HCT116 (cell line): ENCODE measurements around the gene SRPK3. TPM values are rescaled to one million over a fixed set of nuclear protein-coding genes. Genes with fewer than 3 reads are reported as not detected.

Source experiments
- ATAC-seq: fragments of 200-7000 bp; cut with Tn5 transposase; 2 replicates; pipeline ENCODE4 v1.9.1; 2020; ENCODE audit warnings: mild to moderate bottlenecking, moderate library complexity
- BruUV-seq: library from RNA; stranded (reverse); fragments of 400-500 nt; replicated peaks from 2 replicates; lab custom pipeline; 2021; lab: Mats Ljungman, UMichigan
- CTCF ChIA-PET: fragments of 300-600 bp; sonication (Branson Sonifier 250); formaldehyde crosslinking; loops from one replicate; lab custom pipeline; 2021; ENCODE audit warnings: antibody characterized with exemption; lab: Charles Lee
- POLR2A ChIA-PET: fragments of 300-600, 350-600 bp; sonication (Branson Sonifier 250); formaldehyde crosslinking; loops from one replicate; lab custom pipeline; 2021; ENCODE audit warnings: antibody characterized with exemption; lab: Charles Lee
- RAD21 ChIA-PET, 2 experiments: fragments of 300-600 bp; sonication (Branson Sonifier 250); formaldehyde crosslinking; loops; one replicate each; lab custom pipeline; 2023; ENCODE audit warnings: low total read pairs in 2 of 2; ENCODE audit not compliant: uncharacterized antibody in 2 of 2, unreplicated experiment in 2 of 2, low non-redundant PET in 1 of 2; lab: Charles Lee
- DNase-seq: peaks from one replicate; pipeline ENCODE4 v3.0.0-alpha.2; 2010; ENCODE audit warnings: low read depth, low spot score
- H2AFZ ChIP-seq: fragments of 200-600 bp; shearing (Covaris generic), sonication (generic); 2 replicates; pipeline ENCODE4 v1.6.1; 2017; ENCODE audit warnings: low read depth, mixed run types, mixed read lengths, antibody characterized with exemption, low read length; ENCODE audit not compliant: poor library complexity, severe bottlenecking
- H3K27ac ChIP-seq: 2 replicates; pipeline ENCODE4 v1.5.1; 2012; ENCODE audit warnings: low read depth, low read length
- H3K27me3 ChIP-seq: fragments of 200-600 bp; sonication (generic); 2 replicates; pipeline ENCODE4 v1.6.1; 2016; ENCODE audit warnings: mixed run types, low read length, mixed read lengths; ENCODE audit not compliant: insufficient read depth
- H3K36me3 ChIP-seq, 2 experiments: fragments of 200-500 bp in 1 of 2; fragments of 200-600 bp in 1 of 2; sonication (Bioruptor generic) in 1 of 2; sonication (generic) in 1 of 2; 2 replicates each; pipeline versions ENCODE4 v1.5.1 to v1.6.1; 2014 to 2016; ENCODE audit warnings: low read length in 2 of 2, inconsistent platforms in 1 of 2, mixed read lengths in 1 of 2, mixed run types in 1 of 2; ENCODE audit not compliant: insufficient read depth in 2 of 2, control insufficient read depth in 1 of 2
- H3K4me1 ChIP-seq, 2 experiments: fragments of 200-600 bp in 1 of 2; sonication (generic) in 1 of 2; 2 replicates each; pipeline versions ENCODE4 v1.5.1 to v1.6.1; 2012 to 2017; ENCODE audit warnings: low read length in 2 of 2, inconsistent platforms in 1 of 2, mild to moderate bottlenecking in 1 of 2, mixed read lengths in 1 of 2, mixed run types in 1 of 2, moderate library complexity in 1 of 2; ENCODE audit not compliant: insufficient read depth in 2 of 2, control insufficient read depth in 1 of 2
- H3K4me2 ChIP-seq: fragments of 200-600 bp; sonication (generic); 2 replicates; pipeline ENCODE4 v1.6.1; 2017; ENCODE audit warnings: mixed run types, low read length, mixed read lengths
- H3K4me3 ChIP-seq, 2 experiments: fragments of 200-600 bp in 1 of 2; sonication (generic) in 1 of 2; replicated peaks in 1 of 2; 2 replicates each; pipeline ENCODE4 v1.5.1; 2011 to 2016; ENCODE audit warnings: low read length in 2 of 2, control low read depth in 1 of 2, low read depth in 1 of 2, mild to moderate bottlenecking in 1 of 2, mixed read lengths in 1 of 2, mixed run types in 1 of 2
- H3K79me2 ChIP-seq: fragments of 200-600 bp; sonication (generic); 2 replicates; pipeline ENCODE4 v1.6.1; 2017; ENCODE audit warnings: mild to moderate bottlenecking, mixed run types, low read length, moderate library complexity, mixed read lengths; ENCODE audit not compliant: insufficient read depth
- H3K9ac ChIP-seq: fragments of 200-600 bp; sonication (generic); 2 replicates; pipeline ENCODE4 v1.6.1; 2016; ENCODE audit warnings: low read length, mixed read lengths
- H3K9me2 ChIP-seq: fragments of 200-600 bp; sonication (generic), shearing (Covaris generic); 2 replicates; pipeline ENCODE4 v1.6.1; 2017; ENCODE audit warnings: mixed run types, mild to moderate bottlenecking, moderate library complexity; ENCODE audit not compliant: insufficient read depth
- H3K9me3 ChIP-seq, 2 experiments: fragments of 200-500 bp in 1 of 2; fragments of 200-600 bp in 1 of 2; sonication (Bioruptor generic) in 1 of 2; sonication (generic) in 1 of 2; 2 replicates each; pipeline ENCODE4 v1.6.1; 2014 to 2017; ENCODE audit warnings: low read length in 2 of 2, mixed read lengths in 2 of 2, inconsistent platforms in 1 of 2, low read depth in 1 of 2, mild to moderate bottlenecking in 1 of 2, mixed run types in 1 of 2, moderate library complexity in 1 of 2; ENCODE audit not compliant: control insufficient read depth in 1 of 2, insufficient read depth in 1 of 2
- H4K20me1 ChIP-seq: fragments of 200-600 bp; sonication (generic), shearing (Covaris generic); 2 replicates; pipeline ENCODE4 v1.6.1; 2017; ENCODE audit warnings: mixed run types, mild to moderate bottlenecking, moderate library complexity; ENCODE audit not compliant: insufficient read depth
- CEBPB ChIP-seq: IDR thresholded peaks from 2 replicates; pipeline ENCODE4 v1.6.1; 2012; ENCODE audit warnings: low read depth
- CTCF ChIP-seq, 3 experiments: fragments of 200-600 bp in 1 of 3; sonication (generic) in 1 of 3; IDR thresholded peaks in 2 of 3; conservative IDR thresholded peaks in 1 of 3; 2 replicates each; pipeline ENCODE4 v1.5.1; 2012 to 2017; ENCODE audit warnings: low read depth in 2 of 3, low read length in 2 of 3, antibody characterized with exemption in 1 of 3, borderline replicate concordance in 1 of 3, control low read depth in 1 of 3, mild to moderate bottlenecking in 1 of 3, mixed read lengths in 1 of 3, mixed run types in 1 of 3, moderate library complexity in 1 of 3; ENCODE audit not compliant: insufficient read depth in 1 of 3
- EGR1 ChIP-seq: IDR thresholded peaks from 2 replicates; pipeline ENCODE4 v1.6.1; 2012; ENCODE audit warnings: low read depth
- ELF1 ChIP-seq: IDR thresholded peaks from 2 replicates; pipeline ENCODE4 v1.6.1; 2012; ENCODE audit warnings: low read depth, borderline replicate concordance
- EZH2 ChIP-seq: fragments of 200-600 bp; sonication (generic); IDR thresholded peaks from 2 replicates; pipeline ENCODE4 v1.6.1; 2017; ENCODE audit warnings: antibody characterized with exemption, mixed run types
- EZH2phosphoT487 ChIP-seq: fragments of 200-600 bp; IDR thresholded peaks from 2 replicates; pipeline ENCODE4 v1.6.1; 2018; ENCODE audit warnings: antibody characterized with exemption, borderline replicate concordance
- FOSL1 ChIP-seq: IDR thresholded peaks from 2 replicates; pipeline ENCODE4 v1.6.1; 2012; ENCODE audit warnings: low read depth
- JUND ChIP-seq: IDR thresholded peaks from 2 replicates; pipeline ENCODE4 v1.6.1; 2012
- POLR2A ChIP-seq: IDR thresholded peaks from 2 replicates; pipeline ENCODE4 v1.7.0; 2011; ENCODE audit warnings: borderline replicate concordance; ENCODE audit not compliant: insufficient read depth, insufficient read length; ENCODE audit errors: extremely low read depth
- POLR2AphosphoS5 ChIP-seq: IDR thresholded peaks from 2 replicates; pipeline ENCODE4 v1.6.1; 2011; ENCODE audit warnings: mild to moderate bottlenecking, low read depth, low read length, moderate library complexity
- SIN3A ChIP-seq: IDR thresholded peaks from 2 replicates; pipeline ENCODE4 v1.6.1; 2012; ENCODE audit warnings: low read depth
- YY1 ChIP-seq: IDR thresholded peaks from 2 replicates; pipeline ENCODE4 v1.6.1; 2011; ENCODE audit warnings: low read length, low read depth, moderate library complexity, mild to moderate bottlenecking; ENCODE audit not compliant: insufficient replicate concordance; ENCODE audit errors: extremely low read depth
- ZBTB33 ChIP-seq: IDR thresholded peaks from 2 replicates; pipeline ENCODE4 v1.6.1; 2011; ENCODE audit warnings: mild to moderate bottlenecking, low read length, moderate library complexity; ENCODE audit not compliant: insufficient replicate concordance; ENCODE audit errors: extremely low read depth
- ZFX ChIP-seq: fragments of 450-650 bp; IDR thresholded peaks from 2 replicates; pipeline ENCODE4 v1.6.1; 2017
- ZNF274 ChIP-seq: fragments of 200-500 bp; sonication (Bioruptor generic); IDR thresholded peaks from 2 replicates; pipeline ENCODE4 v1.6.1; 2014; ENCODE audit warnings: mild to moderate bottlenecking, low read depth, low read length, inconsistent platforms
- intact Hi-C: fragments of 100-400 bp; cut with micrococcal nuclease; formaldehyde crosslinking; loops from 2 replicates; pipeline ENCODE4 v1.10.0; 2022
- total RNA-seq: library from RNA; stranded (reverse); gene quantifications from one replicate; pipeline ENCODE4 v1.2.1, GENCODE V29; 2021; ENCODE audit not compliant: unreplicated experiment
- TF ChIP-seq, protein P1 (sequence below): IDR thresholded peaks from 2 replicates; pipeline ENCODE4 v1.6.1; 2012; ENCODE audit warnings: low read depth
- TF ChIP-seq, protein P2 (sequence below): IDR thresholded peaks from 2 replicates; pipeline ENCODE4 v1.6.1; 2012
- TF ChIP-seq, protein P3 (sequence below): IDR thresholded peaks from 2 replicates; pipeline ENCODE4 v1.6.1; 2012

The SRPK3 gene
- total RNA-seq, 1 experiment from 2014 or later, result not detected

GRCh38 chrX:153806999-153807575 lies 26.2 kb downstream of the SRPK3 start:
- TF ChIP-seq ZFX (no peak), ZNF274 (no peak), ZBTB33 (no peak), ELF1 (no peak), YY1 (no peak), SIN3A (no peak), CTCF (IDR thresholded peaks at IDR 0.05 in 2 of 3, conservative IDR thresholded peaks at IDR 0.05 in 1 of 3; ENCODE audit: borderline replicate concordance in 1 of 3, insufficient read depth in 1 of 3, low read depth in 2 of 3, low read length in 2 of 3) (no peak), FOSL1 (no peak), EZH2 (no peak), POLR2AphosphoS5 (no peak), EZH2phosphoT487 (no peak), POLR2A (no peak), JUND (no peak), EGR1 (no peak), CEBPB (no peak)
- TF ChIP-seq, protein P1, sequence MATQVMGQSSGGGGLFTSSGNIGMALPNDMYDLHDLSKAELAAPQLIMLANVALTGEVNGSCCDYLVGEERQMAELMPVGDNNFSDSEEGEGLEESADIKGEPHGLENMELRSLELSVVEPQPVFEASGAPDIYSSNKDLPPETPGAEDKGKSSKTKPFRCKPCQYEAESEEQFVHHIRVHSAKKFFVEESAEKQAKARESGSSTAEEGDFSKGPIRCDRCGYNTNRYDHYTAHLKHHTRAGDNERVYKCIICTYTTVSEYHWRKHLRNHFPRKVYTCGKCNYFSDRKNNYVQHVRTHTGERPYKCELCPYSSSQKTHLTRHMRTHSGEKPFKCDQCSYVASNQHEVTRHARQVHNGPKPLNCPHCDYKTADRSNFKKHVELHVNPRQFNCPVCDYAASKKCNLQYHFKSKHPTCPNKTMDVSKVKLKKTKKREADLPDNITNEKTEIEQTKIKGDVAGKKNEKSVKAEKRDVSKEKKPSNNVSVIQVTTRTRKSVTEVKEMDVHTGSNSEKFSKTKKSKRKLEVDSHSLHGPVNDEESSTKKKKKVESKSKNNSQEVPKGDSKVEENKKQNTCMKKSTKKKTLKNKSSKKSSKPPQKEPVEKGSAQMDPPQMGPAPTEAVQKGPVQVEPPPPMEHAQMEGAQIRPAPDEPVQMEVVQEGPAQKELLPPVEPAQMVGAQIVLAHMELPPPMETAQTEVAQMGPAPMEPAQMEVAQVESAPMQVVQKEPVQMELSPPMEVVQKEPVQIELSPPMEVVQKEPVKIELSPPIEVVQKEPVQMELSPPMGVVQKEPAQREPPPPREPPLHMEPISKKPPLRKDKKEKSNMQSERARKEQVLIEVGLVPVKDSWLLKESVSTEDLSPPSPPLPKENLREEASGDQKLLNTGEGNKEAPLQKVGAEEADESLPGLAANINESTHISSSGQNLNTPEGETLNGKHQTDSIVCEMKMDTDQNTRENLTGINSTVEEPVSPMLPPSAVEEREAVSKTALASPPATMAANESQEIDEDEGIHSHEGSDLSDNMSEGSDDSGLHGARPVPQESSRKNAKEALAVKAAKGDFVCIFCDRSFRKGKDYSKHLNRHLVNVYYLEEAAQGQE, result no peak
- TF ChIP-seq, protein P2, sequence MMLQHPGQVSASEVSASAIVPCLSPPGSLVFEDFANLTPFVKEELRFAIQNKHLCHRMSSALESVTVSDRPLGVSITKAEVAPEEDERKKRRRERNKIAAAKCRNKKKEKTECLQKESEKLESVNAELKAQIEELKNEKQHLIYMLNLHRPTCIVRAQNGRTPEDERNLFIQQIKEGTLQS, result no peak
- TF ChIP-seq, protein P3, sequence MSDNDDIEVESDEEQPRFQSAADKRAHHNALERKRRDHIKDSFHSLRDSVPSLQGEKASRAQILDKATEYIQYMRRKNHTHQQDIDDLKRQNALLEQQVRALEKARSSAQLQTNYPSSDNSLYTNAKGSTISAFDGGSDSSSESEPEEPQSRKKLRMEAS, result no peak
- DNase-seq, result no peak
- CTCF ChIA-PET, result no interaction called here
- no peaks in the 10 kb centered on the region for H3K4me1 ChIP-seq
- ATAC-seq, result no peak
- intact Hi-C loops, result no loop called here
- H3K9ac ChIP-seq, result no peak overlapping the region
- no peaks in the 10 kb centered on the region for H4K20me1 ChIP-seq
- RAD21 ChIA-PET, result no interaction called here
- H3K79me2 ChIP-seq, result no peaks in the 10 kb centered on the region
- no peaks in the 10 kb centered on the region for H3K36me3 ChIP-seq
- POLR2A ChIA-PET, result no interaction called here
- H3K4me3 ChIP-seq, result no peak overlapping the region
- BruUV-seq, result no TSS peak
- H3K27ac ChIP-seq, result no peak overlapping the region
- H3K4me2 ChIP-seq, result no peak overlapping the region
- H2AFZ ChIP-seq, result no peak overlapping the region
- H3K9me2 ChIP-seq, result no peaks in the 10 kb centered on the region
- H3K27me3 ChIP-seq, result no peaks in the 10 kb centered on the region
- no peaks in the 10 kb centered on the region for H3K9me3 ChIP-seq
